Measurements from ENCODE around the gene AASDH.

The AASDH gene

DNA sequence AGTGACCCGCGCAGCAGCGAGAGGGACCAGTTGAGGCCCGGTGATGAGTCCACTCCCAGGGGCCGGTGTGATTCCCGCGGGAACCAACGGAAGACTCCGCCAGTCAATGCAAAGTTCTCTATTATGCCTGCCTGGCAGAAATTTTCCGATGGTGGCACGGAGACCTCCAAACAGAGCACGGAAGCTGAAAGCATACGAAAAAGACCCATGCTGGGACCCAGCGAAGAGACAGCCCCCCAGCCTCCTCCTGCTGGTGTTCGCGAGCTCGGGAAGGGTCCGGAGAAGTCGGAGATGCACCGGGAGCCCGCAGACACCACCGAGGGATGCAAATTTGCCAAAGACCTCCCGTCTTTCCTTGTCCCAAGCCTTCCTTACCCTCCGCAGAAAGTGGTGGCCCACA is 71.7 kb downstream of the AASDH start:
- DNase-seq: no peak

DNA sequence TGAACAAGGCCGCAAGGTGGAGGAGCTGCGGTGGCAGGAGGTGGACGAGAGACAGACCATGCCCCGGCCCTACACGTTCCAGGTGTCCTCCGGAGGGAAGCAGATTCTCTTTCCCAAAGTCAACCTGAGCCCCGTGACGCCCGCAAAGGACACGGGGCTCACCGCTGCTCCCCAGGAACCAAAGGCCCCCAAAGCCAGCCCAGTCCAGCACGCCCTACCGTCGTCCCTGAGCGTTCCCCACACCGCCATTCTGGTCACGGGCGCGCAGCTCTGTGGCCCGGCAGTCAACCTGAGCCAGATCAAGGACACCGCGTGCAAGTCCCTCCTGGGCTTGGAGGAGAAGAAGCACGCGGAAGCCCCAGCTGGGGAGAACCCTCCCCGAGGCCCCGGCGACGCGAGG is 72.2 kb downstream of the AASDH start:
- no peak for DNase-seq

DNA sequence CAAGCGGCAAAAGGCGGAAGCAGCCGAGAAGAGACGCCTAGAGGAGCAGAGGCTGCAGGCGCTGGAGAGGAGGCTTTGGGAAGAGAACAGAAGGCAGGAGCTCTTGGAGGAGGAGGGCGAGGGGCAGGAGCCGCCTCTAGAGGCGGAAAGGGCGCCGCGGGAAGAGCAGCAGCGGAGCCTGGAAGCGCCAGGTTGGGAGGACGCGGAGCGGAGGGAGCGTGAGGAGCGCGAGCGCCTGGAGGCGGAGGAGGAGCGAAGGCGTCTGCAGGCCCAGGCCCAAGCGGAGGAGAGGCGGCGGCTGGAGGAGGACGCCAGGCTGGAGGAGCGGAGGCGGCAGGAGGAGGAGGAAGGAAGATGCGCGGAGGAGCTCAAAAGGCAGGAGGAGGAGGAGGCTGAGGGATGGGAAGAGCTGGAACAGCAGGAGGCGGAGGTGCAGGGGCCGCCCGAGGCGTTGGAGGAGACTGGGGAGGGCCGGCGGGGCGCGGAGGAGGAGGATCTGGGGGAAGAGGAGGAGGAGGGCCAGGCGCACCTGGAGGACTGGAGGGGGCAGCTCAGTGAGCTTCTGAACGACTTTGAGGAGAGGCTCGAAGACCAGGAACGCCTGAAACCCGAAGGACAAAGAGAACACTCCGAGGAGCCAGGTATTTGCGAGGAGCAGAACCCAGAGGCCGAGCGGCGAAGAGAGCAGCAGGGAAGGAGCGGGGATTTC is 72.9 kb downstream of the AASDH start:
- DNase-seq: no peak

DNA sequence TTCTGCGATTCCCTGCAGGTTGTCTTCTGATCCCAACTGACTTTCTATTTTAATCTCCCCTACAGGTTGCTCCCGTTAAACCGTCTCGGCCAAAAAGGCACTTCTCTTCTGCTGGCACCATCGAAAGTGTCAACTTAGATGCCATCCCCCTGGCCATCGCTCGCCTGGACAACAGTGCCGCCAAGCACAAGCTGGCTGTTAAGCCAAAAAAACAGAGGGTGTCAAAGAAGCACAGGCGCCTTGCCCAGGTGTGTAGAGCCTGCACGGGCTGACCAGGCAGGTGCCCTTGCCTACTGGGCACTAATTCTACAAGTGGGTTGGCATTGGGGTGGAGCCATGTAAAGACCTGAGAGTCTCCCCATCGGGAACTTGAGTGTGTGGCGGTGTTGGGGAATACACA is 74.2 kb downstream of the AASDH start:
- DNase-seq: no peak

DNA sequence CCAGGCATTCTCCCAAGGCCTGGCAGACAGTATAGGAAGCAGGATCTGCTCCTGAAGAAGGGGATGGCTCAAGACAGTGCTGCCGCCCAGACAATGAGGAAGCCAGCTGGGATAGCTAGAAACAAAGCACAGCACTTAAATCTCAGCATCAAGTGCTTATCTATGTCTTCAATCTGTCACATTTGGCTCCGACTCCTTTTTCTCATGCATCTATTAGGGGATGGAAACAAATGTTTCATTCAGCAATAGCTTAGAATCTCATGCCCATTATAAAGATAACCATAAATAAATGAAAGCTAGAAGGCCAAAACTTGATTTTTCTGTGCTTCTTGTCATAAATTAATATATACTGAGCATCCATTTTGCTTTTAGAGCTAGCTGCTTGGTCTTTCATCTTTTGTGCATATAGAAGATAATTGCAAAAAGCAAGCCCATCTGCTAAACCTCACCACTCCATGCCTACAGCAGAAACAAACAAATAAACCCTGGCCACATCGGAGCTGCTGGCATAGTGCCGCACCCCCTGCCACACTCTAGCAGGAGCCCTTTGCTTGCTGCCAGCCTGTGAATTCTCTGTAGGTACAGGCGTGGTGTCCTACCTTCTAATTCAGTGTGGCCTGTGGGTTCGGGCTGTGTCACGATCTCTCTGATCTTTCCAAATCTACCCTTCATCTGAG is 75.9 kb downstream of the AASDH start:
- no peak for DNase-seq

DNA sequence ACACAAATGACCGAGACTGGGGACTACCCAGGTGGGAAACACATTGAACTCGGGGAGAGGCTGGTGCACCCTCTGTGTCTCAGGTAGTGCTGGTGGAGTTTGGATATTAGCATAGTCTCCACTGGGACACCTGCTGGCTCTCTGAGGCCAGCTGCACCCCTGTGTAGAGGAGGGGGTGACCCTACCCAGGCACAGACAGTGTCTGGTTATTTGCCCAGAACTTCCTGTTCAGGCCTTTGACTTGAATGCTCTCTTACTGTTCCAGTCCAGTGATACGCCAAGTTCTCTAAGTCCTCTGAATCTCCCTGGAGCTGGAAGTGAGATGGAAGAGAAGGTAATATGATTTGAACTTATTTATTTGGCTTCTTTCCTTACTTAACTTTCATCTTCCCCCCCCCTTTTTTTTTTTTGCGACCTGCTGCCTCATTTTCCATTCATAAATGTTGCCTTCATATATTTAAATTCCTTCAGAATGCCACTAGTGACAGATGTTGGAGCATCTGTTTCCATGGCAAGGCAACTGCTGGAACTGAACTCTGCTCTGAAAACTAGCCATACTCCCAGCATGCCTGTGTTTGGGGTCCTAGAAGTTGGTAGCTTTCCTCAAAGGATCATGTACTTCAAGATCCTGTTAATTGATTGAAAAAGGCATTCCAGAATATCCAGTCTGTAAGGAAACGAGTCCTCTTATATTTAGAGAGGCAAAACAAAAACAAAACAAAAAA is 76.7 kb downstream of the AASDH start:
- DNase-seq: no peak

DNA sequence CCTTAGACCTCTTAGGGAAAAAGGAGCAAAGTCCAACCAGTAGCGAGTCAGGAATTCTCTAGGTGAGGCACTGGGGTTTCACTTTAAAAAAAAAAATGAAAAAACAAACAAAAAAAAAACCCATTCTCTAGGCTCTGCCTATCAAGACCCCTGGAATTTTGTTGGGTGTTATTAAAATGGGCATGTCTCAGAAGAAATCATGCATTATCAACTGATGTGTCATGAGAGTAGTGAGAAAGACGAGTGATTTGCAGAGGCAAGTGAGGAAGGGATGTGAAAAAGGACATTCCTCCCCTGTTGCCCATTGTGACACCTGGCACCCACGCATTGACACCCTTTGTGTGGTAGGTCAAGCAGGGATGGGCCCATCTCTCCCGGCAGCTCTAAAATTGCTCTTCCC is 78.9 kb downstream of the AASDH start:
- DNase-seq: no peak

DNA sequence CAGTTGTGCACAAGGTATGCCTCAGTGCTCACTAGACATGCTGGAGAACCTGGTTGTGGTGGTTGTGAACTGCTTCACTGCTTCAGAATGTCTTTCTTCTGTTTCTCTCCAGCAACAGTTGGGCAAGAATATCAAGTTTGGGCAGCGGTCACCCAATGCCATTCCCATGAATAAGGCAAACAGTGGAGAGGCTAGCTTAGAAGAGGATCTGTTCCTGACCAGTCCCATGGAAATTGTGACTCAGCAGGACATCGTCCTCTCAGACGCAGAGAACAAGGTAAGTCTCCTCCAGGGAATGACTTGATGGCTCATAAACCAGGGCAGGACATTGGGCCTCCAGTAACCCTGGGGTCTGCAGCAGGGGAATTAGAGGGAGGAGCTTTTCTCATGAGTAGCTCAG is 79.9 kb downstream of the AASDH start:
- no peak for DNase-seq

DNA sequence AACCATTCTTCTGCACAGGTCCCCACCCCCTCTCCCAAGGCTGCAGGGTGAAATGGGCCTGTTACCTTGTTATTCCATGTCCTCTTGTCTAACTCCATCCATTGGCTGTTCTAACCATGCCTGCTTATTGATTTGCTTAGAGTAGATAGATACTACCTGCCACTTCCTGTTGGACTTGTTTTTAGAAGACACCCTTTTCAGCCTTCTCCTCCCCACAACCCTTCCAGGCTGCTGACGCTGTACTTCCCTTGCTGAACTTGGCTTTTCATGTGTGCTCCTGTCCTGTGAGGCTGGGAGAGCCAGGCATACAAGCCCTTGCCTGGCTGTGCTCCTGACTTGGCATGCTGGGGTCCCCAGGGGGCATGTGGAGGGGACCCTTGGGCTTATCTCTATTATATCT is 81.9 kb downstream of the AASDH start:
- DNase-seq: no peak

DNA sequence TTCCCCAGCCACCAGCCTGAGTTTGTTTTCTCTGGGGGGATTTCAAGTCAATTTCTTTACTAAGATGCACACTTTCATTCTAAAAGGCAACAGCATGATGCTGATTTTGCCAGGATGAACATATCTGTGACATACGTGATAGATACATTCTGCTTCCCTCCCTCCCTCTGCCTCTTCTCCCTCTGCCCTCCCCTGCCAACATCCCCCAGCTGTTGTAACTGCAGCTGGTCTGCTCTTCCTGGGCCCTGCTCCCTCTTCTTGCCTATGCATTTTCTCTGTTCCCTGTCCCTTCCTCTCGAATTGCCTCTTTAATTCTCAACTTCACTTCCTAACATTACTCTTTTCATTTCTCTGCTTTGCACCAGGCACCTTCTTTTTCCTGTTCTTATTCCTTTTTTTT is 83.4 kb downstream of the AASDH start:
- no peak for DNase-seq

DNA sequence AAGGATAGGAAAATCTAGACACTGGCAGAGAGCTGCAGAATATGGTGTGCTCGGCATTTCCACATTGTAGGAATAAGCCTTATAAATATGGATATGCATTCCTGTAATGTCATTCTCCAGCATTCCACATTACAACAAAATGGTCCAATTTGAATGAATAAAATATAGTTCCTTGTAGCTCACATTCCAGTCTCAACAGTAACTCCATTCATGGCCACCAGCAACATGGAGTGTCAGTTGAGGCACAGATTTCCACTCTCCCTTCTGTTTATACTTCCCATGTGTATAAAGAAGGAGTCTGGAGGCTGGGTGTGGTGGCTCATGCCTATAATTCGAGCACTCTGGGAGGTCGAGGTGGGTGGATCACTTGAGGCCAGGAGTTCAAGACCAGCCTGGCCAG is 84.5 kb downstream of the AASDH start:
- no peak for DNase-seq

DNA sequence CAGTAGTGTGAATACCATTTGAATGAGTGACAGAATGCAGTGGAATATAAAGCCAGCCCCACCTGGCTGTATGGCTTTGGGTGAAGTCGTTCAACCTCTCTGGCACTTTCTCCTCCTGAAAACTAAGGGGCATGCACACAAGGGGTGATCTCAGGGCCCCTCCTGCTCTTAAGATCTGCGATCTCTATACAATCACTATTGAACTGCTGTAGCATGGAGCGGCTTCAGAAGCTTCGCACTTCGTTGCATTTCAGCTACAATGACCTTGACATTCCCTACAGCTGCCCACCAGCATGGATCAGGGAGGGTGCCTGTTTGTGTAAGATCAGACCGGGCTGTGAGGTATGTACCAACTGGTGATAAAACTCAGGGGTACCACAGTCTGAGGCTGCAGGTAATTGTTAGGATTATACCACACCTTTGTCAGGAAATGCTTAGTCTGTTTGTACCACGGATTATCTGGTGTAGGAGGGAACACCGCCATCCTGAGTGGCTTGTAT is 85.2 kb downstream of the AASDH start:
- no peak for DNase-seq

DNA sequence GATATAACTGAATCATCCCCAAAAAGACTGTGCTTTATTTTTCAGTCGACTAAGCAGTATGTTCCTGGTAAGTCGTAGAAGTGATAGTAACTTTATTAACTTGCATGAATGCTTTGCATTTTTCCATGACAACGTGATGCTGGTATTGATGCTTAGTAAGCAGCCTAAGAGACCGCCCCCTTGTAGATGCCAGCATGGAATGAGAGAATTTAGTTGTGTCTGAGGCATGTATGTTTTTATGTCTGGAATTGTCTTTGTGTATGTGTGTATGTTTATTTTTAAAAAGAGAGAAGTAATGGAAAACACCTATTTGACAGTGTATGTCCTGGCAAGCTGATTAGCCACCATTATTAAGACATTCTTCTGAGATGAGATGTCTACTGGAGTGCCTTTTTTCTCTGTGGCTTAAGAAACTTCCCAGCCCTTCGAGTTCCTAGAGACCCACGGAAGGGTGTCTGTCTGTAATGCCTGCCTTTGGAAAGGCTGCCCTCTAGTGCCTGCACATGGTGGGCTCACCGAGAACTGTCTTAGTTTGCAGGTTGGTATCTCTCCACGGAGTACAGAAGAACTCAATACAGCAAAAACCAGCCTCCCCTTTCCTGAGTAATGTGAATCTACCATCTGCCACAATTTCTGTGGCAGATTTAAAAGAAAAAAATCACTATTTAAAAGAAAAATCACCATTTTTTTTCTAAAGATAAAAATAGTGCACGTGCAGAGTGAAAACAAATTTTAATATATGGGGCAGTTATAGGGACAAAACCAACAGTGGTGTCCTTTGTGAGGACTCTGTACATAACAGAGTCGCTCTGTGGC is 85.9 kb downstream of the AASDH start:
- DNase-seq: peak; percentile 80

DNA sequence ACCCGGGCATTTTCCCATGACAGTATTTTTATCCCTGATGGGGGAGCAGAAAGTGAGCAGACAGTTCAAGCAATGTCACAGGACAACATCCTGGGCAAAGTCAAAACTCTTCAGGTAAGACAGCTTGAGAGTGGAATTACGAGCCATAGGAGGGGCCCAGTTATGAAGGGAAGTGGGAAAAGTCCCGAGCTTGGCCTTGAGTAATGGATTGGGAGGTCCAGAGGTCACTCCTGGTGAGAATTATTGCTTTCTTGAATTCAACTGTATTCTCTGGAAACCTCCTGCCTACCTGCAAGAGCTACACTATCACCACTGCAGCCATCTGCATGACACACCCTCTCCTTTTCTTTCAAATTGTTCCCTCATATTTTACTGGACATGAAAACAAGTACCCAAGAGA is 89.1 kb downstream of the AASDH start:
- DNase-seq: no peak

DNA sequence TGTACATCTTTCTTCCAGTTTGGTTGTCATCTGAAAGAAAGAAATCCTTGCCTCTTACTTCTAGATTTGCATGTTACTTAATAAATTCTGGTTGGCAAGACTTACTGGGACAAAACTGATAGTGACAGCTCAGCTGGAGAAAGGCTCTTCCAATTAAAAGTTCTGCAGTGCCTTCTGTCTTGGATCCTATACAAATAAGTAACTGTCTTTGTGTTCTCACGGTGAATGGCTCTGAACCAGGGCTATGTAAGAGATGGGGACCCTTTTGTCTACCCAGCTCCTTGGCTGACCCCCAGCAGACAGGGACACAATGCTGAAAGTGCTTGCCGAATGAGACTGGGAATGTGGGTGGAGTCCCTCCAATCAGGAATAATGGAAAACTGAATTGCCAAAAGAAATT is 89.5 kb downstream of the AASDH start:
- no peak for DNase-seq

DNA sequence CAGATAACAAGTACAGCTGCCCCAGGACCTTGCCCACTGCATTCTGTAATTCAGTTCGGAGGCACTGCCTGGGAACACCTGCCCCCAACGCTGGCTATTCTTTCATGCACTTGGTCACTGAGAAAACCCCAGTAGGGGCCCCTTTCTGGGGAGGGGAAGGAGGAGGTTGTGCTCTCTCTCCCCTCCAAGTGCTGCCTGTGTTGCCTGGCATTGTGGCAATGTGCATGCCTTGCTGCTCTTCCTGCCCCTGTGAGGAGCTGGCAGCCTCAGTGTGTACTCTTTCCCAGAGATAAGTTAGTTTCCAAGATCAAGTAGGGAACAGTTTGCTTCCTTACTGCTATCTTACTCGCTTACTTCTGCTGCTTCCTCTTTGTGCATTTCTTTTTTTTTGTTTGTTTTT is 90.8 kb downstream of the AASDH start:
- no peak for DNase-seq

DNA sequence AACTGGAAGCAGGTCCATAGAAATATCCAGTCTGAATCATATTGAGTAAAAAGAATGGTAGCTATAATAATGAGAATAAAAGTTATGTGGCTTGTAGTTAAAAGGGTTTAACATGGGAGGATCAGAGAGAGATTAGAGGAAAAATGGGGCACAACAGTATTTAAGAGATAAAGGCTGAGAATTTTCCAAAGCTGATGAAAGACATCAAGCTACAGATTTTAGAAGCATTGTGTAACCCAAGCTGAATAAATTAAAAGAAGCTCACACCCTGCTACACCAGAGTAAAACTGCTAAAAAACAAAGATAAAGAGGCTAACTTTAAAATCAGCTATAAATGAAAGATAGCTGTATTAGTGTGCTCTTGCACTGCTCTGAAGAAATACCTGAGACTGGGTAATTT is 94.2 kb downstream of the AASDH start:
- DNase-seq: no peak

DNA sequence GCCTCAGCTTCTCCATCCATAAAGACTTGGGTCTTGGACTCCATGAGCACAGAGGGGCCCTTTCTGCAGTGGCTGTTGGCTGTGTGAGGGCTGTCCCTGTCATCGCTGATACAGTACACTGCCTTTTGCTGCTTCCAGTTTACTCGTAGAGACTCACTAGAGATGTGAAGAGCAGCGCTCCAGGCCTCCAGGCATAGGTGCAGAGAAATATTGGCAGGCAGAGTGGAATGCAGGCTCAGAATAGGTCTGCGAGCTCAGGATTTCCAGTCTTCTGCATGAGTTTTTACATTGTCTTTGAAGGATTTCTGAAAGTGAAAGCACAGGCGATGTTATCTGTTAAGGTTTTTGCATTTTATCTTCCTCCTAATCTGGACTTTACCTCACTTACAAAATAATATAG is 97.4 kb downstream of the AASDH start:
- DNase-seq: peak; percentile 67

DNA sequence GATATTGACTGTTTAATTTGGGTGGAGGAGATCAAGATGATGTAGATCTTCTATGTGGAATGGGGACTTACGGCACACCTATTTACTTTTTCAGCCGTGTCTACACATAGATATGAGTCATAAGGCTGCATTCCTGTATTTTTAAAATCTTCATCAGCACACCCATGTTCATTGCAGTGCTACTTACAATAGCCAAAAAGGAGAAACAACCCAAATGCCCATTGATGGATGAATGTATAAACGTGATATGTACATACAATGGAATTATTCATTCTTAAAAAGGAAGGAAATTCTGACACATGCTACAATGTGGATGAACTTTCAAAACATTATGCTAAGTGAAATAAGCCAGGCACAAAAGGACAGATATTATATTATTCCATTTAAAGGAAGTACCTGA is 98.6 kb downstream of the AASDH start:
- no peak for DNase-seq
